Activated effector memory CD4-positive, alpha-beta T cell treated with Interleukin-2 at 50 U/mL for 16 hours (primary cell): ENCODE data around the gene CD1E.
"Not testable (repeated sequence)": the region's sequence is repeated elsewhere in the genome, so short reads cannot be mapped to it uniquely, and the experiment has no call there.

Experiments
- DNase-seq: peaks from one replicate; pipeline ENCODE4 v3.0.0-alpha.2; 2020

Gene CD1E

GRCh38 chr1:158366783-158367182 lies 13.1 kb downstream of the CD1E start:
- no peak for DNase-seq

- DNase-seq = no peak
Measured at GRCh38 chr1:158371188-158371953, 17.7 kb downstream of the CD1E start.

GRCh38 chr1:158374101-158374500 lies 20.4 kb downstream of the CD1E start:
- DNase-seq = not testable (repeated sequence)

- DNase-seq = no peak
Measured at GRCh38 chr1:158374860-158375259, 21.2 kb downstream of the CD1E start.

- no peak for DNase-seq
Measured at GRCh38 chr1:158390331-158390730, 36.6 kb downstream of the CD1E start.

GRCh38 chr1:158391099-158391498 lies 37.4 kb downstream of the CD1E start:
- no peak for DNase-seq

GRCh38 chr1:158393476-158393875 lies 39.8 kb downstream of the CD1E start:
- no peak for DNase-seq

- DNase-seq = no peak
Measured at GRCh38 chr1:158396646-158397045, 43.0 kb downstream of the CD1E start.

- no peak for DNase-seq
Measured at GRCh38 chr1:158398818-158399514, 45.3 kb downstream of the CD1E start, which contains the start of gene OR10T2. TSS of gene OR10T2 (minus strand) at chr1:158399466. CDS start at chr1:158399466, 0 bp downstream.

- no peak for DNase-seq
Measured at GRCh38 chr1:158400871-158401270, 47.2 kb downstream of the CD1E start.

- DNase-seq = no peak
Measured at GRCh38 chr1:158407092-158407491, 53.4 kb downstream of the CD1E start.
